SK-N-SH (cell line): Measurements from ENCODE around the gene ZAR1. TPM values are rescaled to one million over a fixed set of nuclear protein-coding genes. Genes with fewer than 3 reads are reported as not detected.

Experiments used
- CTCF ChIA-PET: fragments of 300-600, 350-600 bp; formaldehyde crosslinking; extraction: SDS; loops from one replicate; lab custom pipeline; 2021; lab: Yijun Ruan, JAX
- POLR2A ChIA-PET: fragments of 350-600 bp; sonication (Branson Sonifier 250); formaldehyde crosslinking; extraction: SDS; loops from one replicate; lab custom pipeline; 2020; ENCODE audit warnings: antibody characterized with exemption, inconsistent platforms; lab: Yijun Ruan, JAX
- DNase-seq: peaks from one replicate; pipeline ENCODE4 v3.0.0; 2012
- H2AFZ ChIP-seq: fragments of 200-600 bp; sonication (generic); 2 replicates; pipeline ENCODE4 v1.8.1; 2016; ENCODE audit warnings: antibody characterized with exemption, mild to moderate bottlenecking, low read depth
- H3F3A ChIP-seq: fragments of 200-600 bp; sonication (generic); replicated peaks from 2 replicates; pipeline ENCODE3; 2016; ENCODE audit warnings: antibody characterized with exemption, mild to moderate bottlenecking; ENCODE audit not compliant: insufficient read depth
- H3K27ac ChIP-seq, 2 experiments: fragments of 200-500 bp in 1 of 2; fragments of 200-600 bp in 1 of 2; sonication (Bioruptor generic) in 1 of 2; sonication (generic), shearing (Covaris generic) in 1 of 2; 2 replicates each; pipeline versions ENCODE4 v1.5.1 to v1.6.1; 2014 to 2016; ENCODE audit warnings: low read depth in 2 of 2, inconsistent platforms in 1 of 2, low read length in 1 of 2, mild to moderate bottlenecking in 1 of 2, mixed read lengths in 1 of 2
- H3K27me3 ChIP-seq: fragments of 200-600 bp; sonication (generic), shearing (Covaris generic); 2 replicates; pipeline ENCODE4 v1.6.1; 2016; ENCODE audit warnings: mixed run types; ENCODE audit not compliant: insufficient read depth
- H3K36me3 ChIP-seq, 2 experiments: fragments of 200-500 bp in 1 of 2; fragments of 200-600 bp in 1 of 2; sonication (Bioruptor generic) in 1 of 2; sonication (generic) in 1 of 2; replicated peaks in 1 of 2; 2 replicates each; pipeline versions ENCODE3 to v1.5.1; 2014 to 2016; ENCODE audit warnings: low read length in 1 of 2, mild to moderate bottlenecking in 1 of 2; ENCODE audit not compliant: insufficient read depth in 2 of 2, control insufficient read depth in 1 of 2
- H3K4me1 ChIP-seq, 2 experiments: fragments of 200-500 bp in 1 of 2; fragments of 200-600 bp in 1 of 2; sonication (Bioruptor generic) in 1 of 2; sonication (generic), shearing (Covaris generic) in 1 of 2; 2 replicates each; pipeline versions ENCODE4 v1.5.1 to v1.6.1; 2014 to 2016; ENCODE audit warnings: low read depth in 1 of 2, low read length in 1 of 2, mixed run types in 1 of 2; ENCODE audit not compliant: insufficient read depth in 2 of 2, control insufficient read depth in 1 of 2
- H3K4me2 ChIP-seq: fragments of 200-600 bp; sonication (generic), shearing (Covaris generic); 2 replicates; pipeline ENCODE4 v1.6.1; 2017; ENCODE audit warnings: mixed run types
- H3K4me3 ChIP-seq, 2 experiments: fragments of 200-500 bp in 1 of 2; fragments of 200-600 bp in 1 of 2; sonication (Bioruptor generic) in 1 of 2; sonication (generic), shearing (Covaris generic) in 1 of 2; 2 replicates each; pipeline versions ENCODE4 v1.5.1 to v1.8.1; 2014 to 2016; ENCODE audit warnings: low read depth in 2 of 2, inconsistent platforms in 1 of 2, low read length in 1 of 2, mild to moderate bottlenecking in 1 of 2, mixed read lengths in 1 of 2, moderate library complexity in 1 of 2
- H3K79me2 ChIP-seq: fragments of 200-600 bp; sonication (generic); 2 replicates; pipeline ENCODE4 v1.8.1; 2017; ENCODE audit warnings: mild to moderate bottlenecking; ENCODE audit not compliant: insufficient read depth
- H3K9ac ChIP-seq: fragments of 200-600 bp; sonication (generic); 2 replicates; pipeline ENCODE4 v1.6.1; 2017; ENCODE audit warnings: mixed run types
- H3K9me2 ChIP-seq: fragments of 200-600 bp; sonication (generic); 2 replicates; pipeline ENCODE4 v1.6.1; 2017; ENCODE audit warnings: mixed run types
- H3K9me3 ChIP-seq: fragments of 200-600 bp; sonication (generic); 2 replicates; pipeline ENCODE4 v1.6.1; 2017; ENCODE audit warnings: mixed run types, mild to moderate bottlenecking, moderate library complexity
- H4K20me1 ChIP-seq: fragments of 200-600 bp; sonication (generic); 2 replicates; pipeline ENCODE4 v1.6.1; 2017; ENCODE audit warnings: mild to moderate bottlenecking, mixed run types; ENCODE audit not compliant: insufficient read depth
- CTCF ChIP-seq: fragments of 200-600 bp; sonication (generic); IDR thresholded peaks from 2 replicates; pipeline ENCODE4 v1.6.1; 2017; ENCODE audit warnings: antibody characterized with exemption, mild to moderate bottlenecking, moderate library complexity
- EZH2phosphoT487 ChIP-seq: fragments of 200-600 bp; sonication (generic); IDR thresholded peaks from 2 replicates; pipeline ENCODE4 v1.6.1; 2017; ENCODE audit warnings: low read depth, mixed run types, mild to moderate bottlenecking, antibody characterized with exemption, moderate library complexity, borderline replicate concordance
- GABPA ChIP-seq: IDR thresholded peaks from 2 replicates; pipeline ENCODE4 v1.4.0; 2012; ENCODE audit warnings: low read depth, mild to moderate bottlenecking
- GATA2 ChIP-seq: sonication (generic); formaldehyde crosslinking; IDR thresholded peaks from 2 replicates; pipeline ENCODE4 v1.5.0; 2020; ENCODE audit warnings: mild to moderate bottlenecking, missing genetic modification reagents
- IRF3 ChIP-seq: fragments of 150-350 bp; IDR thresholded peaks from 2 replicates; pipeline ENCODE4 v1.6.1; 2016; ENCODE audit warnings: mild to moderate bottlenecking, low read depth, low read length
- MAX ChIP-seq: IDR thresholded peaks from 2 replicates; pipeline ENCODE4 v1.4.0; 2012; ENCODE audit warnings: low read depth
- POLR2AphosphoS5 ChIP-seq: IDR thresholded peaks from 2 replicates; pipeline ENCODE4 v1.6.1; 2012; ENCODE audit warnings: low read depth, low read length
- RAD21 ChIP-seq: IDR thresholded peaks from 2 replicates; pipeline ENCODE4 v1.6.1; 2012; ENCODE audit warnings: mild to moderate bottlenecking, low read length
- REST ChIP-seq: IDR thresholded peaks from 2 replicates; pipeline ENCODE4 v1.6.1; 2012; ENCODE audit warnings: mild to moderate bottlenecking, low read depth, low read length, moderate library complexity
- RFX5 ChIP-seq: IDR thresholded peaks from 2 replicates; pipeline ENCODE4 v1.6.1; 2012; ENCODE audit warnings: mild to moderate bottlenecking, improper control_type of control experiment, low read length
- TAF1 ChIP-seq: IDR thresholded peaks from 2 replicates; pipeline ENCODE4 v1.6.1; 2012; ENCODE audit warnings: low read depth, mild to moderate bottlenecking, low read length, moderate library complexity, borderline replicate concordance
- TCF12 ChIP-seq: IDR thresholded peaks from 2 replicates; pipeline ENCODE4 v1.4.0; 2012
- USF2 ChIP-seq: fragments of 150-350 bp; IDR thresholded peaks from 2 replicates; pipeline ENCODE4 v1.6.1; 2017; ENCODE audit warnings: antibody characterized with exemption, low read length, low read depth, borderline replicate concordance
- WGBS: methylation state at CpG from one replicate; pipeline ENCODE4 v1.1.6; 2017; ENCODE audit warnings: low lambda C conversion rate; 5-methylcytosine and 5-hydroxymethylcytosine counted together
- polyA plus RNA-seq, 3 experiments: library from polyadenylated mRNA; depleted of rRNA; stranded (reverse); fragments of >200 nt; gene quantifications; 2 replicates each; pipeline ENCODE4 v1.2.3, GENCODE V29; 2012

ZAR1 gene
- polyA plus RNA-seq, 1 of the 3 experiments (the other 2 are of a cell fraction) = not detected

- TF ChIP-seq MAX = no peak
These were observed 9.6 kb downstream of the ZAR1 start (continued) for GRCh38 chr4:48499551-48500066.

GRCh38 chr4:48503233-48504025 lies 13.4 kb downstream of the ZAR1 start:
- Histone ChIP-seq H3K9me3 (no peaks in the 10 kb centered on the region), H2AFZ (no peak overlapping the region), H3K27me3 (no peaks in the 10 kb centered on the region), H3K27ac (no peak overlapping the region; a peak in 1 of 4 replicates), H3K4me3 (no peak overlapping the region), H3F3A (peaks cover 7% of the 10 kb centered on the region), H3K36me3 (peaks cover 64 to 69% of the 10 kb centered on the region in 2 experiments), H3K4me1 (no peaks in the 10 kb centered on the region; a peak in 2 of 4 replicates), H3K79me2 (no peaks in the 10 kb centered on the region; the same call in 1 of the 2 replicates), H3K9me2 (no peaks in the 10 kb centered on the region), H3K4me2 (no peak overlapping the region), H4K20me1 (no peaks in the 10 kb centered on the region), H3K9ac (no peak overlapping the region)
- no peak for DNase-seq
- ChIA-PET POLR2A (no interaction called here), CTCF (interaction anchor here (1.1 kb wide), 1 partner anchor 33 kb away, joined by 3 read pairs; no protein-coding TSS in a partner anchor)
- 52% methylated on average over 4 of the region's 4 CpGs for WGBS
- TF ChIP-seq REST (no peak), TCF12 (no peak), GATA2 (CRISPR knock-in tag) (no peak), IRF3 (no peak)

GRCh38 chr4:48504026-48504330 lies 13.9 kb downstream of the ZAR1 start:
- H3K9ac ChIP-seq = no peak overlapping the region
- H3K27me3 ChIP-seq = no peaks in the 10 kb centered on the region
- no peak overlapping the region for H3K4me2 ChIP-seq
- ChIA-PET POLR2A (no interaction called here), CTCF (interaction anchor here (1.1 kb wide), 1 partner anchor 33 kb away, joined by 3 read pairs; no protein-coding TSS in a partner anchor)
- H3K4me3 ChIP-seq = no peak overlapping the region
- H3K36me3 ChIP-seq = peaks cover 62 to 69% of the 10 kb centered on the region in 2 experiments
- H3K4me1 ChIP-seq = no peaks in the 10 kb centered on the region; a peak in 2 of 4 replicates
- no peak overlapping the region for H2AFZ ChIP-seq
- no peaks in the 10 kb centered on the region for H3K9me3 ChIP-seq
- H4K20me1 ChIP-seq = no peaks in the 10 kb centered on the region
- no peak overlapping the region for H3K27ac ChIP-seq
- 95% methylated on average over 2 of the region's 2 CpGs for WGBS
- TF ChIP-seq IRF3 = no peak
- no peak for TF ChIP-seq GABPA
- TF ChIP-seq TAF1 = no peak
- no peak for TF ChIP-seq EZH2phosphoT487
- TF ChIP-seq RAD21 = no peak
- TF ChIP-seq RFX5 = no peak
- TF ChIP-seq POLR2AphosphoS5 = no peak
- TF ChIP-seq CTCF = no peak
- no peak for TF ChIP-seq USF2
- H3K79me2 ChIP-seq = no peaks in the 10 kb centered on the region; the same call in 1 of the 2 replicates
- peaks cover 7% of the 10 kb centered on the region for H3F3A ChIP-seq
- DNase-seq = no peak
- H3K9me2 ChIP-seq = no peaks in the 10 kb centered on the region
